ENCODE measurements around the gene CNPY1.

The CNPY1 gene

GRCh38 chr7:155486783-155487508, 59.4 kb downstream of the CNPY1 start:
- no peak for TF ChIP-seq GATA1 (IDR thresholded peaks at IDR 0.05; ENCODE audit: low read depth, low read length)
- TF ChIP-seq POLR2A (IDR thresholded peaks at IDR 0.05; ENCODE audit: low read length) = no peak
- no peak for DNase-seq

GRCh38 chr7:155484483-155485399, 61.6 kb downstream of the CNPY1 start:
- no peak for DNase-seq
- TF ChIP-seq GATA1 (IDR thresholded peaks at IDR 0.05; ENCODE audit: low read depth, low read length) (no peak), POLR2A (IDR thresholded peaks at IDR 0.05; ENCODE audit: low read length) (no peak)

DNA sequence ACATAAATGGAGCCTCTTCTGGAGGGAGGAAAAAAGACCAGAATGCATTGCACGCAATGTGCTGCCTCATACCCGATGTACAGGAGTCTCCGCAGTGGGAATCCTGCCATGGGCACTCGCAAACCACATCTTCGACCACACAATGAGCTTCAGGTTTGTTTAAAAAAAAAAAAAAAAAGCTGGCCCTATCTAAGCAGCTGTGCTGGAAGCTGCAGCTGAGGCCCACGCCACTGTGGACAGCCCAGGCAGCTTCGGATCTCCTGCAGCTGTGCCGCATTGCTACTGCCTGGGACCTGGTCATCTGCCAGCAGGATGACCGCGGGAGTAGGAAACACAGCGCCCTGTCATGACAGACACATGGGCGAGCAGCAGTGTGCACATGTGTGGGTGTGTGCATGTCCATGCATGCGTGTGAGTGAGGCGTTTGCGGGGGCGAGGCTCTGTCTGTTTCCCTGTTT, 62.5 kb downstream of the CNPY1 start:
- TF ChIP-seq POLR2A (IDR thresholded peaks at IDR 0.05; ENCODE audit: low read length) = no peak
- no peak for TF ChIP-seq GATA1 (IDR thresholded peaks at IDR 0.05; ENCODE audit: low read depth, low read length)
- no peak for DNase-seq

- no peak for TF ChIP-seq POLR2A (IDR thresholded peaks at IDR 0.05; ENCODE audit: low read length)
- no peak for TF ChIP-seq GATA1 (IDR thresholded peaks at IDR 0.05; ENCODE audit: low read depth, low read length)
- no peak for DNase-seq
Observed at GRCh38 chr7:155483245-155483644, 63.1 kb downstream of the CNPY1 start.

- DNase-seq = no peak
- TF ChIP-seq POLR2A (IDR thresholded peaks at IDR 0.05; ENCODE audit: low read length) (no peak), GATA1 (IDR thresholded peaks at IDR 0.05; ENCODE audit: low read depth, low read length) (no peak)
Observed at GRCh38 chr7:155482511-155483183, 63.7 kb downstream of the CNPY1 start.

- DNase-seq = no peak
- TF ChIP-seq GATA1 (IDR thresholded peaks at IDR 0.05; ENCODE audit: low read depth, low read length) (no peak), POLR2A (IDR thresholded peaks at IDR 0.05; ENCODE audit: low read length) (no peak)
Observed at GRCh38 chr7:155481764-155482163, 64.6 kb downstream of the CNPY1 start.

DNA sequence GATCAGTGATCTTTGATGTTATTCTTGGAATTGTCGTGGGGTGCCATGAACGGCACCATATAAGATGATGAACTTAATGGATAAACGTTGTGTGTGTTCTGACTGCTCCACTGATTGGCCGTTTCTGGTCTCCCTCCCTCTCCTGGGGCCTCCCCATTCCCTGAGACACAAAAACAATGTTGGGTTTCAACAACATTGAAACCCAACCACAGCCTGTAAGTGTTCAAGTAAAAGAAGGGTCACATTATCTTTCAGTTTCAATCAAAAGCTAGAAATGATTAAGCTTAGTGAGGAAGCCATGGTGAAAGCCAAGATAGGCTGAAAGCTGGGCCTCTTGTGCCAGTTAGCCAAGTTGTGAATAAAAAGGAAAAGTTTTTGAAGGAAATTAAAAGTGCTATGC, 68.9 kb downstream of the CNPY1 start:
- TF ChIP-seq POLR2A (IDR thresholded peaks at IDR 0.05; ENCODE audit: low read length) (no peak), GATA1 (IDR thresholded peaks at IDR 0.05; ENCODE audit: low read depth, low read length) (no peak)
- DNase-seq = no peak

- DNase-seq = no peak
- TF ChIP-seq POLR2A (IDR thresholded peaks at IDR 0.05; ENCODE audit: low read length) = no peak
Observed at GRCh38 chr7:155471718-155472117, 74.6 kb downstream of the CNPY1 start.

GRCh38 chr7:155470686-155471638, 75.4 kb downstream of the CNPY1 start:
- no peak for TF ChIP-seq POLR2A (IDR thresholded peaks at IDR 0.05; ENCODE audit: low read length)
- TF ChIP-seq GATA1 (IDR thresholded peaks at IDR 0.05; ENCODE audit: low read depth, low read length) = no peak
- DNase-seq = no peak

- no peak for TF ChIP-seq GATA1 (IDR thresholded peaks at IDR 0.05; ENCODE audit: low read depth, low read length)
- no peak for TF ChIP-seq POLR2A (IDR thresholded peaks at IDR 0.05; ENCODE audit: low read length)
- no peak for DNase-seq
Observed at GRCh38 chr7:155470186-155470487, 76.2 kb downstream of the CNPY1 start.

DNA sequence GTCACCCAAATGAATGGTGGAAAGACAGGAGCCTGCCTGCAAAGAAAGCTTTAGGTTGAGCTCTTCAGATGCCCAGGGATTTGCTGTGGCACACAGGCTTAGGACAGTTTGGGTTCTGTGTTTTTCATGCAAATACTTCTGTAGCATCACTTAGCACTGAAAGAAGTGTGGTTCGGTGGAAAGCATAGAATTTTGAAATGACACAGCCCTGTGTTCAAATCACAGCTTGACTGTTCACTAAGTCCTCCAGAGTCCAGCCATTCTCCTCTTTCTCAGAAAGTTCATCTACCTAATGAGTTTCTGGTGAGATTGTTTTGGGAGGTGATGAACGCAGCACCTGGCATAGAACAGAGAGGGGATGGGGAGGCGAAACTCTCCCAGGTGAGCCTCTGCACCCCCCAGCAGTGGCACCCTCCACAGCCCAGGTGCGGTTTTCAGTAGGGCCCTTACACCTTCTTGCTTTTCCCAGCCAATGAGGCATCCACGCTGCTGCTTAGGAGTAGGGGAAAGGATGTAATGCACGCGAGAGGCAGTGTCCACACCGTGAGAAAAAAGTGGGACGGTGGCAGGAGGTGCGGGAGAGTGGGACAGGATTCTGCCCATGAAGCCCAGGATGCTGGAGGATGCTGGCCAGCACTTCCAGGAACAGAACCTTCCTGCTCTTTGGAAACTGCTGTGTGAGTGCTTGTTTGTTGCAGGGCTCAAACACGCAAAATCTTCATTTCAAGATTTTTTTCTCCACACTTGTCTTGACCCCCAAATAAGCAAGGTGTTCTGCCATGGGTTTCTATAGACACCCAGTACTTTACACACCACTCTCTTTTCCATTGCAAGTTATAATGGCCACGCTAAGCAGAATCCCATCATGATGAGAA, 76.8 kb downstream of the CNPY1 start:
- TF ChIP-seq GATA1 (IDR thresholded peaks at IDR 0.05; ENCODE audit: low read depth, low read length) (no peak), POLR2A (IDR thresholded peaks at IDR 0.05; ENCODE audit: low read length) (no peak)
- no peak for DNase-seq

- TF ChIP-seq POLR2A (IDR thresholded peaks at IDR 0.05; ENCODE audit: low read length) = no peak
- TF ChIP-seq GATA1 (IDR thresholded peaks at IDR 0.05; ENCODE audit: low read depth, low read length) = no peak
- no peak for DNase-seq
Observed at GRCh38 chr7:155468785-155469148, 77.6 kb downstream of the CNPY1 start.

All from erythroblast (primary cell).